ENCODE results near the gene KCNH1. TPM values are rescaled to one million over a fixed set of nuclear protein-coding genes. Genes with fewer than 3 reads are reported as not detected.

KCNH1 gene
- total RNA-seq, 1 donor from 2014 or later = 6.3 TPM

DNA sequence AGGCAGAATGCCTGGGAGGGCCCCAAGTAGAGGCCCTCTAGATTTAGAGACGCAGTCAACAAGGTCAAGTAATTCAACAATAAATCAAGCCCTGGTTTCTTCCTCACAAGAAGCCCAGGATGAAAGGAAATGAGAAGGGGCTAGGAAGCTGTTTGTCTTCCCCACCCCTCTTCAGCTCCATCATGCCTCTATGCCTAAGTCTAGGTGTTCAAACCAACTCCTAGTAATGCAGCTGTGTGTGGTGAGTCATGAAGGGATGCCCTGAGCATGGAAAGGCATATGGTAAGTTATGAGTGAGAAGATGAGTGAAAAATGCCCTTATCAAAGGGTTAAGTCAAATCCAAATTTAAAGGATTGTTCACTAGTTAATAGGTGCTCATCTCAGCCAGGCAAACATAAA lies 339.5 kb downstream of the KCNH1 start:
- TF ChIP-seq, protein P1, sequence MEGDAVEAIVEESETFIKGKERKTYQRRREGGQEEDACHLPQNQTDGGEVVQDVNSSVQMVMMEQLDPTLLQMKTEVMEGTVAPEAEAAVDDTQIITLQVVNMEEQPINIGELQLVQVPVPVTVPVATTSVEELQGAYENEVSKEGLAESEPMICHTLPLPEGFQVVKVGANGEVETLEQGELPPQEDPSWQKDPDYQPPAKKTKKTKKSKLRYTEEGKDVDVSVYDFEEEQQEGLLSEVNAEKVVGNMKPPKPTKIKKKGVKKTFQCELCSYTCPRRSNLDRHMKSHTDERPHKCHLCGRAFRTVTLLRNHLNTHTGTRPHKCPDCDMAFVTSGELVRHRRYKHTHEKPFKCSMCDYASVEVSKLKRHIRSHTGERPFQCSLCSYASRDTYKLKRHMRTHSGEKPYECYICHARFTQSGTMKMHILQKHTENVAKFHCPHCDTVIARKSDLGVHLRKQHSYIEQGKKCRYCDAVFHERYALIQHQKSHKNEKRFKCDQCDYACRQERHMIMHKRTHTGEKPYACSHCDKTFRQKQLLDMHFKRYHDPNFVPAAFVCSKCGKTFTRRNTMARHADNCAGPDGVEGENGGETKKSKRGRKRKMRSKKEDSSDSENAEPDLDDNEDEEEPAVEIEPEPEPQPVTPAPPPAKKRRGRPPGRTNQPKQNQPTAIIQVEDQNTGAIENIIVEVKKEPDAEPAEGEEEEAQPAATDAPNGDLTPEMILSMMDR (IDR thresholded peaks at IDR 0.05) = no peak
- Mint-ChIP-seq H3K36me3 (ENCODE audit: low read depth) (peaks cover 2% of the 10 kb centered on the region), H3K9me3 (ENCODE audit: low read depth) (no peaks in the 10 kb centered on the region), H3K27me3 (ENCODE audit: low read depth) (no peaks in the 10 kb centered on the region), H3K4me3 (ENCODE audit: unreplicated experiment) (no peak overlapping the region), H3K27ac (ENCODE audit: unreplicated experiment) (no peak overlapping the region), H3K4me1 (ENCODE audit: low read depth) (peaks cover 5% of the 10 kb centered on the region)
- DNase-seq (ENCODE audit: low spot score) = no peak

DNA sequence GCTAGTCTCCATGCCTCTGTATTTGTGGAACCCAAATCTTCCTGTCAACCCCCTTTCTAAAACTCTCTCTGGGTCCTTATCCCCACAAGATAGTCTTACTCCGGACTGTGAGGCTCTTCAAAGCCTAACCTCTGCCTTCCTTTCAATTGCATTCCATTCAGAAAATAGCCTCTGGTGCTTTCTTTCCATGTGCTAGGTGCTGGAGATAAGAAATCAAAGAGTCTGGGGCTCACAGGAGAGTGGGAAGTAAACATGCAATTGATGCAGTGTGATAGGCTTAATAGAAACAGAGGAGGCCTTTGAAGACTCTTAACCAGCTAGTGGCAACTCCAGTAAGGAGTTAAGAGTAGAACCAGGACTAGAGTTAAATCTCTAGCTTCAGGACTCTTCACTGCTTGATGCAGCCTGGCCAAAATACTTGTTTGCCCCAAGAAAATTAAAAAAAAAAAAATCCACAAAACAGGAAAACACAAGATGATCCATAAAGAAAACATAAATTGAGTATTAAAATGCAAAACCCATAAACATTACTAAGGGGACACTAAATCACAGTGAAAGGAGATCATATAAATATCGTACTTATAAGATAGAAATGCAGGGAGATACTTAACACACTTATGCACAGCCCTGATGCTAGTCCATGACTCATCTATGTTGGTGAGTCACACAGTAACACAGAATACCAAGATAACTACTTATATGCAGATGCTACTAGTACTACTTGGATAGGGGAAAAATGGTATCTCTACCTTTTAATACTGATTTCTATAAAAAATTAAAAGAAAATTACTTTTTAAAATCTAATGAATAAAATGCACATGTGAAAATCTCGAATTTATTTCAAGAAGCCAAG lies 341.5 kb downstream of the KCNH1 start:
- Mint-ChIP-seq H3K36me3 (ENCODE audit: low read depth) (peaks cover 2% of the 10 kb centered on the region), H3K4me3 (ENCODE audit: unreplicated experiment) (no peak overlapping the region), H3K9me3 (ENCODE audit: low read depth) (no peaks in the 10 kb centered on the region), H3K27me3 (ENCODE audit: low read depth) (no peaks in the 10 kb centered on the region), H3K4me1 (ENCODE audit: low read depth) (peaks cover 5% of the 10 kb centered on the region), H3K27ac (ENCODE audit: unreplicated experiment) (no peak overlapping the region)
- no peak for DNase-seq (ENCODE audit: low spot score)
- TF ChIP-seq, protein P1 (IDR thresholded peaks at IDR 0.05) = no peak

DNA sequence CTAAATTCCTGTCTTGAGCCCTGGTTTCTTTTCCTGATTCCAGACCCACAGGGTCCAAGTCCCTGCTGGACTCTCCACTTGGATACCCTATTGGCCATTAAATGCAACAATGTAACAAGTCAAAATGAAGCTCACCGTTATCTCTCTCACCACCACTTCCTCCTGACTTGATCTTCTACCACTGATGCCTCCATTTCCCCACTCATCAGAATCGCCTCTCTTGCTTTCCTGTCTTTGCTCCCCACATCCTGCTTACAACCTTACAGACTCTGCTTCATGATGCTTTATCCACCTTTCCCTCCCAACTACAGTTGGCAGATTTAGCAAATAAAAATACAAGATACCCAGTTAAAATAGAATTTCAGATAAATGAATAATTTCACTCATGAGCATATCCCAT lies 343.8 kb downstream of the KCNH1 start:
- no peak overlapping the region for H3K27ac Mint-ChIP-seq (ENCODE audit: unreplicated experiment)
- no peak overlapping the region for H3K4me3 Mint-ChIP-seq (ENCODE audit: unreplicated experiment)
- TF ChIP-seq, protein P1 (IDR thresholded peaks at IDR 0.05) = no peak
- H3K27me3 Mint-ChIP-seq (ENCODE audit: low read depth) = no peaks in the 10 kb centered on the region
- H3K9me3 Mint-ChIP-seq (ENCODE audit: low read depth) = no peaks in the 10 kb centered on the region
- no peak for DNase-seq (ENCODE audit: low spot score)
- H3K36me3 Mint-ChIP-seq (ENCODE audit: low read depth) = no peaks in the 10 kb centered on the region
- H3K4me1 Mint-ChIP-seq (ENCODE audit: low read depth) = peaks cover 5% of the 10 kb centered on the region

GRCh38 chr1:210787800-210788199 lies 346.1 kb downstream of the KCNH1 start:
- no peaks in the 10 kb centered on the region for H3K36me3 Mint-ChIP-seq (ENCODE audit: low read depth)
- DNase-seq (ENCODE audit: low spot score) = no peak
- TF ChIP-seq, protein P1 (IDR thresholded peaks at IDR 0.05) = no peak
- peaks cover 5% of the 10 kb centered on the region for H3K4me1 Mint-ChIP-seq (ENCODE audit: low read depth)
- H3K27ac Mint-ChIP-seq (ENCODE audit: unreplicated experiment) = no peak overlapping the region
- H3K9me3 Mint-ChIP-seq (ENCODE audit: low read depth) = no peaks in the 10 kb centered on the region
- H3K4me3 Mint-ChIP-seq (ENCODE audit: unreplicated experiment) = no peak overlapping the region
- H3K27me3 Mint-ChIP-seq (ENCODE audit: low read depth) = no peaks in the 10 kb centered on the region

DNA sequence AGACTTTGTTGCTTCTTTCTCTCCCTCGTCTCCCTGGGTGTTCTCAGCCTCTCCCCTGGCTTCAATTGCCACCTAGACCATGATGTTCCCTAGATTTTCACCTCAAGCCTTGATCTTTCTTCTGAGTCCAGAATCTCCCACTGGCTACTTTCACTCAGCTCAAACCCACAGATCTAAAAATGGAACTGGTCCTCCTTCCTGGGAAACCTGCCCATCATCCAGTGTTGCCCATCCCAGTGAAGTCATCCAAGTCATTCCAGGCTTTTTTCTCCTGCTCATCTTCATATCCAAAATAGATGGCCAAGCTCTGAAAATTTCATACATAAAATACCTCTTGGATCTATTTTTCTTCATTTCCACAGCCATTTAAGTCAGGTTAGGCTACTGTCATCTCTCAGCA lies 347.4 kb downstream of the KCNH1 start:
- H3K4me1 Mint-ChIP-seq (ENCODE audit: low read depth) = no peaks in the 10 kb centered on the region
- no peaks in the 10 kb centered on the region for H3K9me3 Mint-ChIP-seq (ENCODE audit: low read depth)
- no peak overlapping the region for H3K4me3 Mint-ChIP-seq (ENCODE audit: unreplicated experiment)
- TF ChIP-seq, protein P1 (IDR thresholded peaks at IDR 0.05) = no peak
- DNase-seq (ENCODE audit: low spot score) = no peak
- H3K27ac Mint-ChIP-seq (ENCODE audit: unreplicated experiment) = no peak overlapping the region
- H3K27me3 Mint-ChIP-seq (ENCODE audit: low read depth) = no peaks in the 10 kb centered on the region
- no peaks in the 10 kb centered on the region for H3K36me3 Mint-ChIP-seq (ENCODE audit: low read depth)
